Rectal smooth muscle tissue (tissue), 1 donor: Measurements from ENCODE around the gene STAT4.

Source experiments
- H3K27ac ChIP-seq: one replicate; pipeline ENCODE4 v1.7.0; 2013; ENCODE audit warnings: low read depth, low read length, inconsistent platforms
- H3K27me3 ChIP-seq: one replicate; pipeline ENCODE4 v1.7.0; 2013; ENCODE audit warnings: low read length; ENCODE audit not compliant: control insufficient read depth, insufficient read depth
- H3K36me3 ChIP-seq: one replicate; pipeline ENCODE4 v1.7.0; 2013; ENCODE audit warnings: low read length; ENCODE audit not compliant: control insufficient read depth, insufficient read depth
- H3K4me1 ChIP-seq: one replicate; pipeline ENCODE4 v1.7.0; 2013; ENCODE audit warnings: low read length; ENCODE audit not compliant: control insufficient read depth, insufficient read depth
- H3K4me3 ChIP-seq: one replicate; pipeline ENCODE4 v1.7.0; 2013; ENCODE audit warnings: low read length
- H3K9ac ChIP-seq: one replicate; pipeline ENCODE4 v1.7.0; 2013; ENCODE audit warnings: low read length

Gene STAT4

DNA sequence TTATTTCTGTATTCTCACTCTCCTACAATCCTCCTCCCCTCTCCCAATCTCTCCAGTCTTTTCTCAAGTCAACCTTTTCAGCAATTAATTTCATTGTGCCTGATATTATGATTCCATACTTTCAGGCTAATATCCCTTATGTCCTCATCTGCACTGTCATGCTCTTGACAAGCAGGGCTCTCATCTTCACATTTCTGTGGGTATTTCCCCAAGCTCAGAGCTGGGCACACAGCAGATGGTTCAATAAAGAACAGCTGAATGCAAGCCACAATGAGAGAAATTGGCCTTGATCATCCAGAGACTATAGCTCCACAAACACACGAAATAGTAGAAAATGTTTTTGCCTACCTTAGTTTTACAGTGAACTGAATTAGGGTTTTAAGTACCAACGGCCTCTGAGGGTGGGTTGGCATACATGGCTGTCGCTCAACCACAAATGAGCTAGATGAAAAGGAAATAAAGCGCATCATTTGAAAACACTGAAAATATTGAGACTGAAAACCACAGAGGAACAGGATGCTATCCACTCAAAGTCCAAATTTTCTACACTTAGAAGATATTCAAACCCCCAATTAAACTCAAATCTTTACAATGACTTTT is 89.3 kb downstream of the STAT4 start:
- Histone ChIP-seq H3K9ac (no peak overlapping the region), H3K27ac (no peak overlapping the region), H3K36me3 (no peaks in the 10 kb centered on the region), H3K4me1 (no peaks in the 10 kb centered on the region), H3K27me3 (no peaks in the 10 kb centered on the region), H3K4me3 (no peak overlapping the region)

DNA sequence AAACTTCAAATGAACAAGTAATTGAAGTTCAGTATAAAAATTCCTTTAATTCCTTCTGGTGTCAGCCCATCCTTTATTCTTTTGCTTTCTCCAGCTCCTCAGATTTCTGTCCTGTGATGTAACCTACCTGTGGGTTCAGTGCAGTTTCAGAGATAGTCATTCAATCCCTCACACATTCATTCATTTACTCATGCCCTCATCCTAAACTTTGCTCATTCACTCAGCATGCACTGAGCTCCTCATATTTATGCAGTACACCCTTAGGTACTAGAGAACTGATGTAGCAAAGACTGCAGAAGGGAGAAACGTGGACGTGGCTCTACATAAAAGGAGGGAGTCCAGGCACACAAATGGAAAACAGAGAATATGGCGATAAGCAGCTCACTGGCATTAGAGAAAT is 91.5 kb downstream of the STAT4 start:
- no peaks in the 10 kb centered on the region for H3K4me1 ChIP-seq
- H3K9ac ChIP-seq = no peak overlapping the region
- H3K27ac ChIP-seq = no peak overlapping the region
- no peaks in the 10 kb centered on the region for H3K27me3 ChIP-seq
- H3K4me3 ChIP-seq = no peak overlapping the region
- no peaks in the 10 kb centered on the region for H3K36me3 ChIP-seq

DNA sequence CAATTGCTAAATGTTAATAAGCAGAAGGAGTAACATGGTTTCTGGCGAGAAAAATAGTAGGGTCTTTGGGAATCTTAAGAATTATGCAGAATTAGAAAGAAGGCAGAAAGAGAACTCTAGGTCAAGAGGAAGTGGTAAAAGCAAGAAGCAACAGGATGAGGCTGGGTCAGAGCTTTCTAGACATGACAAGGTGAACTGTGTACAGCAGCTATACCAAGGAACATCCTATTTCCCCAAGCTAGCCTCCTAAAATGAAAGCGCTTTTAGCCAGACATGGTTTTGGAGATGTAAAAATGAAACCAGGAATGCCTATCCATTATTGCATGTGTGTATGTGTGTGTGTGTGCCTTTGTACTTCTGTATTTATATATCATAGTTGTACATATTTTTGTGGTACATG is 94.6 kb downstream of the STAT4 start:
- no peak overlapping the region for H3K4me3 ChIP-seq
- H3K27ac ChIP-seq = no peak overlapping the region
- H3K27me3 ChIP-seq = no peaks in the 10 kb centered on the region

DNA sequence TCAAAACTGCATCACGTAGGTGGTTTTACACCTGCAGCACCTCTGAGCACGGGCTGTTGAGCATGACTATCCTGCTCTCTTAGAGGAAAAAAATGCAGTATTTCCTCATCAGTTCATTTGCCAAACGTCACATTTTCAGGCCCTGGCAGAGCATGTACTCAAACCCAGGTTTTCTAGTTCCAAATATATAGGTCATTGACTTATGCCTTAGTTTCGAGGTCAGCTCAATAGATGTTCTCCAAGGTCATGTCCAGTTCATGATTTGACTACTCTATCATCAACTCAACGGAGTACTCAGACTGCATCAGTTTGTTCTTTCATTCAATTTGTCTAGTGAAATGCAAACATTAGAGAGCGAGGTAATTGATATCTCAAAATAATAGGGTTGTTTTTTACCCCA is 97.5 kb downstream of the STAT4 start:
- Histone ChIP-seq H3K4me1 (peaks cover 2% of the 10 kb centered on the region), H3K27ac (no peak overlapping the region), H3K9ac (no peak overlapping the region), H3K4me3 (no peak overlapping the region), H3K27me3 (no peaks in the 10 kb centered on the region), H3K36me3 (no peaks in the 10 kb centered on the region)

More for the DNA sequence above, 94.6 kb downstream of the STAT4 start:
- no peaks in the 10 kb centered on the region for H3K36me3 ChIP-seq
- H3K4me1 ChIP-seq = no peaks in the 10 kb centered on the region
- H3K9ac ChIP-seq = no peak overlapping the region

DNA sequence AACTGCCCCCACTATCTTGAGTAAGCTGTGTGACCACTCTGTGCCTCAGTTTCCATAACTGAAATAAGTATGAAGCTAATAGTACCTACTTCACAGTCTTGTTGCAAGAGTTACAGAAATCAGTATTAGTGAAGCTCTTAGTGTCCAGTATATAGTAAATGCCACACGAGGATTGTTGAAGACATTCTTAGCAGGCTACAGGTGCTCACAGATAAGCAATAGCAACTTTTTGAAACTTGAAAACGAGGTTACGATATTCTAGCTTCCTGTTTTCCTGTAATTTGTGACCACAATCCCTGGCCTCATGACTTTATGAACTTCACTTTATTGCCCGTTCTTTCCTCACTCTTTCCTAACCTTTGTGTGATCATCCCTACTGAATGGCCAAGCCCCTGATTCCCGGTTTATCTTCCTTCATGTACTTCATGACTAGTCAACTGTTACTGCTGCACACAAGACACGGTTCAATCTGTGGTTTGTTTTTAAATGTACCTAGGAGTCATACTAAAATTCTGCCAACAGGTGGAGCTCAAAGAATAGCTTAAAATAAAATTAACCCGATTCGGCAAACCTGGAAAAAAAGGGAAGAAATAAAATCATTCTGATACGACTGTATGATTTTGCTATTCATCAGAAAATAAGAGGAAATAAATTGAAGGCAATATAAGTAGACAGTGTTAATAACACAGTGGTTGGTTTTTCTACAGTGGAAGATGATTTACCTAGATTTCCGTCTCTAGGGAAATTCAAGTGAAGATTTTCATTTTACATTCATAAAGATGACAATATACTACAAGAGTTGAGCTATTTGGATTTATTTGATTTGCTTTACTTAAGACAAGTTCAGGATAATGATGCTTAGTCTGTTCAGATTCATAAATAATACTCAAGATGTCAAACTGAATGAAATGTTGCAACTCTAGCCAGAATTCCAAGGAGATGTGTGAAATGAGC is 98.7 kb downstream of the STAT4 start:
- Histone ChIP-seq H3K9ac (no peak overlapping the region), H3K27me3 (no peaks in the 10 kb centered on the region), H3K4me1 (peaks cover 2% of the 10 kb centered on the region), H3K4me3 (no peak overlapping the region), H3K36me3 (no peaks in the 10 kb centered on the region), H3K27ac (no peak overlapping the region)

DNA sequence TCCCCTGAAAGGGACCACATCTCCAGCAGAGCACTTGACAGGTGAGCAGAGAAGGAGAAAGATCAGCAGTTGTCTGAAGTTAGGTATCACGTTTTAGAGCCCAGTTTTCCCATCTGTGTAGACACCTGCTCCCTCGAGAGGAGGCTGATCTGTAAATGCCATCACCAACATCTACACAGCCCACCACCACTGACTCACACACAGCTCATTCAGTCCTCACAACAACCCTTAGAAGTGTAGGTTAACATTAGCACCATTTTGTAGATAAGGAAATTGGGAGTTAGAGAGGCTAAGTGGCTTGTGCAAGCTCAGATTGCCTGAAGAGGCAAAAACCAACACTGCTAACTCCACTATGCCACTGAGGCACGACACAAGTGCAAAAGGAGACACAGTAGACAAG is 99.6 kb downstream of the STAT4 start:
- H3K27ac ChIP-seq = no peak overlapping the region

DNA sequence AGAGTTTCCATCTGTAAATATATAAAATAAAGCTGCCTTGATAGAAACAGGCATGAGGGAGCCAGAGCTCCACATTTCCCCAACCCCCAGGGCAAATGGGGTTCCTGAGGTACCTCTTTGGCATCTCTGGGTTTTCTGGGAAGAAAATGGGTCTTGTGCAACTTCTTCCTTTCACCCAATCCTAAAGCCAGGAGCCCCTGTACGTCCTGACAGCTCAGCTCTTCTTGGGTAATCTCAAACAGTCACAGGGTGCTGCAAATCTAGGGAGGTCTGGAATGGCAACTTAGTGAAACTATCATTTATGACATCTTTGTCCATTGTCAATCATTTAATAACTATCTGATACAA is 100.2 kb downstream of the STAT4 start:
- H3K27ac ChIP-seq = no peak overlapping the region

More for the DNA sequence above, 99.6 kb downstream of the STAT4 start:
- no peak overlapping the region for H3K4me3 ChIP-seq
- H3K4me1 ChIP-seq = peaks cover 2% of the 10 kb centered on the region
- H3K36me3 ChIP-seq = no peaks in the 10 kb centered on the region
- H3K27me3 ChIP-seq = no peaks in the 10 kb centered on the region
- H3K9ac ChIP-seq = no peak overlapping the region

DNA sequence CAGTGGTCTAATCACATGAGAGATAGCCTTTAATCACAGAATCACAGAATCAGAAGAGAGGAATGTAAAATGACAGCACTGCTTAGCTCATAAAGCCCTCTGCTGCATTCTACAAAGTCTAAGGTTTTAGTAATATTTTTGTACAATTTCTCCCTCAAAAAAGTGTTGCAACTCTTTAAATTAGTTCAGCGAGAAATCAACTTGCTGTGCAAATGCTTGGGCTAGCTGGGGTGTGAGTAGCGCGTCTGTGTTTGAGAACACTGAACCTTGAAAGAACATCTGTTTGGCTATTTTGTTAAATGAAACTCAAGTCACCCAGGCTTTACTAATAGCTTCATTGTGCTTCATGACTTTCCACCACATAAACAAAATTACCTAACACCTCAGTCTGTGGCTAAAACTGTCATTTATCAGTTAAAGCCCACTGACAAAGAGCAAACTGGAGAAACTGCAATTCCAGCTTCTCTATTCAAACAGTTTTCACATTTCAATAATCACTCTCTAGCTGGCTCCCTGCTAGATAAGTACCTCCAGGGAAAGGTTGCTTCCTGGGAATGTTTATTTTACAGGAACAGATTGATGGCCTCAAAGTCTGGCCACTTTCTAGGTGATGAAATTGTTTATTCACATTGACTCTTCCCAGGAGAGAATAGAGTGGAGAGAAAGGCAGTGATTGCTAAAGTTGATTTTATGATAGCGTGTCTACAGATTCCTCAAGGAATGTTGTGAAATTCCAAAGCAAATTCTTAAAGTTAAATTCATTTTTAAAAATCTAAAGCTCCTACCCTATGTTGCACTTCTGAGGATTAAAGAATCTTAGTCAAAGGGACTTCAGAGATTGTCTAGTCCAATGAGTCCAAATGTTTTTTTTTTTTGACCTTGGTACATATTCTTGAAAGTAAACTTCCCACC is 100.8 kb downstream of the STAT4 start:
- Histone ChIP-seq H3K36me3 (no peaks in the 10 kb centered on the region), H3K4me3 (no peak overlapping the region), H3K9ac (no peak overlapping the region), H3K4me1 (peaks cover 2% of the 10 kb centered on the region), H3K27me3 (no peaks in the 10 kb centered on the region), H3K27ac (no peak overlapping the region)

More for the DNA sequence above, 100.2 kb downstream of the STAT4 start:
- Histone ChIP-seq H3K4me3 (no peak overlapping the region), H3K9ac (no peak overlapping the region), H3K4me1 (peaks cover 2% of the 10 kb centered on the region), H3K27me3 (no peaks in the 10 kb centered on the region), H3K36me3 (no peaks in the 10 kb centered on the region)

DNA sequence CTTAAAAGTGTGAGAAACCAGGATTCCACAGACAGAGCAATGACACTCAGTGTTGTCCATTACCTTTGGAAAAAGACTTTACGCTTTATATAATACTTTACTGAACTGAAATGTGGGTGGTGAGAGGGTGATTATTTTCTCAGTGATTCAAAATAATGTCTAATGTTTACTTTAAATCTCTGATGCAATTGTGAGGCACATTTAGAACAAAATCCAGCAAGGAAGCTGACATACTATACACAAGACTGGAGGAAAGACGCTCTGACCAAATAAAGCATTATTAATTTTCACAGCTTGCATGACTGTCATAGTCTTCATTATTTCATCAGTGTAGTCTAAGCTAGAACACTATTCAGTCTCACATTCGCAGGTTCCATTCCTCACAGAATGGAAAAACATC is 102.7 kb downstream of the STAT4 start:
- no peaks in the 10 kb centered on the region for H3K36me3 ChIP-seq
- no peak overlapping the region for H3K4me3 ChIP-seq
- no peak overlapping the region for H3K9ac ChIP-seq
- no peak overlapping the region for H3K27ac ChIP-seq
- H3K27me3 ChIP-seq = no peaks in the 10 kb centered on the region
- peaks cover 2% of the 10 kb centered on the region for H3K4me1 ChIP-seq

DNA sequence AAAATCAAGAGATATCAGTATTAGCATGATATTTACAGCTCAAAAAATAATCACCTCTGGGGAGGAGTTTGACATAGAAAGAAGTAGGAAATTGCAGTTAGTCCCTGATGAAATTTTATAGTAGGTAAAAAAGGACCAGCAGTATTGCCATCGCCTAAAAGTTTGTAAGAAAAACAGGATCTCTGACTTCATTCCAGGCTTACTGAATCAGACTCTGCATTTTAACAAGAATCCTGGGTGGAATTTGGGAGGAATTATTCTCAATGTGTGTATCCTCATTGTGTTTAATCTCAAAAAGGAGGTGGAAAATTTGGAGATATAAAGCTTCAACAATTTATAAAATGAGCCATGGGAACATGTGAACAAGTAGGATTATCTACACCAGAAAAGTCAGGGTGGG is 105.7 kb downstream of the STAT4 start:
- H3K27me3 ChIP-seq = no peaks in the 10 kb centered on the region
- no peak overlapping the region for H3K27ac ChIP-seq
- no peak overlapping the region for H3K4me3 ChIP-seq
- no peak overlapping the region for H3K9ac ChIP-seq
- no peaks in the 10 kb centered on the region for H3K36me3 ChIP-seq
- H3K4me1 ChIP-seq = peaks cover 2% of the 10 kb centered on the region

DNA sequence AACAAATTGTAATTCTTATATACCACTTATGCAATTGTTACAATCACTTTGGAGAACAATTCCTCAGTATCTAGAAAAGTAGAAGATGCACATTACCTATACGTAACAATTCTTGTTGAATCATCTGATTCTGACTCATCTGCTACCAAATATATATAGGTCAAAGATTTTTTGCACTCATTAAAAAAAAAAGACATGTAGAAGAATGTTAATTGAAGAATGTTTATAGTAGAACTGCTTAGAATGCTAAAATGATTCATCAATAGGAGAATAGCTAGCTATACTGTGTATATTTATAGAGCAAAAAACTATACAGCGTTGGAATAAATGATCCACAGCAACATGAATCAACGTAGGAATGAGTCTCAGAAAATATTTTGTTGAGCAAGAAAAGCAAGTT is 107.4 kb downstream of the STAT4 start:
- H3K27ac ChIP-seq = no peak overlapping the region
- H3K27me3 ChIP-seq = no peaks in the 10 kb centered on the region
- no peaks in the 10 kb centered on the region for H3K36me3 ChIP-seq
- H3K4me3 ChIP-seq = no peak overlapping the region
- H3K9ac ChIP-seq = no peak overlapping the region
- H3K4me1 ChIP-seq = no peaks in the 10 kb centered on the region

DNA sequence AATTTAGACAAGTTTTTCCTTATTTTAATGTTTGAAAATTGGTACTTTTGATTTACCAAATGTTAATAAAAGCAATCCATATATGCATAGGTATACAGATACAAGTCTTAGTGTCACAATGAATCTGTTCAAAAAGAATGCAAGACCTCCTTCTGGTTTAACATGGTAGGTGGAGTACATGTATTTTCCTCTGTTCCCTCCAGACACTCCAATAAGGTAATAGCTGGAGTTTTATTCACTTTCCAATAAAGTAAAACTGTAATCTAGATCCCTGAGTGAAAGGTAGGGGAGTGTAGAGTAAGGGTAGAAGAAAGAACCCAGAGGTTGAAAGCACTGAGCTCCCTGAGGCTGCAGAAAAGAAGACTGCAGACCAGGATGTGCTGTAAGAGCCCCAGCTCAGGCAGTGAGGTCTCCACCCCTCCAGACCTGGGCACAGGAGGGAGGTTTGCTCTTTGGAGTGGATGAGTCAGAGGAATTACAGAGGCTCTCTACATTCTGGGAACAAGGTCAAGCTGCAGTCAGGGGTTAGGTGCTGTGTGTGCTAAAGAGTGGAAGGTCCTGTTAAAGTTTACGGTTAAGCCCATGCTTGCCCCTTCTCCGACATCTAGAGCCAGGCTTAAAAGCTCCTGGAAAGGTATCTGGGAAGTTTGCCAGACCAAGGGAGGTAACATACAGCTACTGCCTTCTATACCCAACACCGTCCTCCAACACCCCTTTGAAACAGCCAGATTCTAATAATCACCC is 109.2 kb downstream of the STAT4 start:
- Histone ChIP-seq H3K27ac (no peak overlapping the region), H3K27me3 (no peaks in the 10 kb centered on the region), H3K4me1 (no peaks in the 10 kb centered on the region), H3K9ac (peak overlapping the region; percentile 40), H3K36me3 (no peaks in the 10 kb centered on the region), H3K4me3 (no peak overlapping the region)
